Lung (tissue), 12 donors: Measurements from ENCODE around the gene RGPD8. TPM values are rescaled to one million over a fixed set of nuclear protein-coding genes. Genes with fewer than 3 reads are reported as not detected.

ENCODE experiments used
- ATAC-seq: fragments of 200-7000 bp; cut with Tn5 transposase; one replicate; pipeline ENCODE4 v1.9.1; 2020; ENCODE audit warnings: moderate number of reproducible peaks; ENCODE audit not compliant: insufficient read depth, low FRiP score
- DNase-seq, 3 donors: peaks; one replicate each; pipeline ENCODE4 v3.0.0-alpha.2; 2013 to 2017
- H3K27ac ChIP-seq, 2 donors: one replicate each; pipeline ENCODE4 v1.5.1; 2013; ENCODE audit warnings: mild to moderate bottlenecking in 2 of 2, moderate library complexity in 2 of 2, control low read depth in 1 of 2, inconsistent platforms in 1 of 2, low read depth in 1 of 2, low read length in 1 of 2
- H3K27me3 ChIP-seq, 3 donors: one replicate each; pipeline ENCODE4 v1.5.1; 2013; ENCODE audit warnings: low read length in 2 of 3; ENCODE audit not compliant: control insufficient read depth in 3 of 3, insufficient read depth in 3 of 3
- H3K36me3 ChIP-seq, 4 donors: one replicate each; pipeline ENCODE4 v1.5.1; 2013; ENCODE audit warnings: low read length in 4 of 4, mild to moderate bottlenecking in 1 of 4, moderate library complexity in 1 of 4; ENCODE audit not compliant: control insufficient read depth in 4 of 4, insufficient read depth in 4 of 4
- H3K4me1 ChIP-seq, 5 donors: one replicate each; pipeline ENCODE4 v1.5.1; 2013; ENCODE audit warnings: low read length in 5 of 5, mild to moderate bottlenecking in 2 of 5, moderate library complexity in 1 of 5; ENCODE audit not compliant: control insufficient read depth in 5 of 5, insufficient read depth in 5 of 5
- H3K4me3 ChIP-seq: one replicate; pipeline ENCODE4 v1.5.1; 2013; ENCODE audit warnings: mild to moderate bottlenecking, control low read depth, moderate library complexity
- H3K9ac ChIP-seq, 2 donors: one replicate each; pipeline ENCODE4 v1.5.1; 2013; ENCODE audit warnings: low read length in 2 of 2, control low read depth in 1 of 2; ENCODE audit not compliant: insufficient read depth in 1 of 2
- H3K9me3 ChIP-seq, 4 donors: one replicate each; pipeline ENCODE4 v1.5.1; 2013; ENCODE audit warnings: low read length in 3 of 4, mild to moderate bottlenecking in 1 of 4, moderate library complexity in 1 of 4; ENCODE audit not compliant: control insufficient read depth in 4 of 4, insufficient read depth in 3 of 4
- CTCF ChIP-seq: IDR thresholded peaks from 2 replicates; pipeline ENCODE4 v1.5.1; 2012; ENCODE audit warnings: mild to moderate bottlenecking; ENCODE audit errors: control extremely low read depth, extremely low read depth
- WGBS, 2 donors: extraction: QIAGEN DNeasy Blood & Tissue Kit; methylation state at CpG; one replicate each; pipeline ENCODE4 v1.1.7; 2013; 5-methylcytosine and 5-hydroxymethylcytosine counted together
- polyA plus RNA-seq, 2 donors: library from polyadenylated mRNA; stranded (reverse); fragments of 200-250 nt; gene quantifications; one replicate each; pipeline ENCODE4 v1.2.1, GENCODE V29; 2013
- total RNA-seq, 2 donors: library from RNA; depleted of rRNA in 1 of 2; stranded (reverse); fragments of >200 nt in 1 of 2; gene quantifications; one replicate each; pipeline ENCODE4 v1.2.1, GENCODE V29; 2014 to 2021
- donor health status: control.
- donor health status: control.
- donor health status: Bipolar disorder and iron deficiency.
- donor health status: healthy.
- donor health status: DM: yes; HTN: yes; CAD: no.

The RGPD8 gene
- total and polyA plus RNA-seq, 4 donors, result 0.81 to 51.1 (median 6.1) TPM

DNA sequence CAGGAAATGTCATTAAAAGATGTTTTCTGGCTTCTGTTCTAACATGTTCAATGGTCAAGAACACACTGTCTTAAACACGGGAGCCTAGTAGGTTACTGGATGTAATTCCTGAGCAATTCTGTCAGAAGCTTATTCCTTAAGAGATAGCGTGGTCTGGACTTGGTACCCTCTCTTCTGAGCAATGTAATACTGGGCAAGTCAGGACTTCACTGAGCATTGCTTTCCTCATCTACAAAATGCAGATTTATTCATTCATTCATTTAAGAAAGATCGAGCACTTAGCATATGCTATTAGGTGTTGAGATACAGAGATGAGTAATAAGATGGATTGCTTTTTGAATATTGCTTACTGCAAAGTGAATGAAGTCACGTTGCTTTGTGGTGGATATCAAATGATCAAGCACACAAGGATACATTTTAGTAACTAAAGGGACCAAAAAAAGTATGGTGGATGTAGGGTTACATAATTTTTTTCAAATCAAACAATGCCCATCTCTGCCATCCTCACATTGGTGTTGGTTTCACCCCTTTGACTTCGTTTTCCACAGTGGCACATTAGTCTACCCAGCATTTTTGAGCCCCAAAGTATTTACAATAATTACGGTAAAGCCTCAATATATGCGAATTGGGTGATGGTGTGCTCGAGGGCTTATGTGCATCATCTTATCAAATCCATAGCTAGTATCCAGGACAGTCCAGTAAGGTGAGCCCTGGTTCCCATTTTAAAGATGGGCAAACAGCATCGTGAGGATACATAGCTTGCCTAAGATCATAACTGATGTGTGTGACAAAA lies 92.8 kb downstream of the RGPD8 start:
- DNase-seq (no peak), ATAC-seq (no peak)
- Histone ChIP-seq H3K27ac (no peak overlapping the region), H3K9me3 (no peaks in the 10 kb centered on the region), H3K9ac (no peak overlapping the region), H3K27me3 (no peaks in the 10 kb centered on the region), H3K4me3 (no peak overlapping the region), H3K4me1 (no peaks in the 10 kb centered on the region), H3K36me3 (no peaks in the 10 kb centered on the region)
- WGBS, 2 donors, result 89% methylated on average over 9 of the region's 9 CpGs
- no peak for TF ChIP-seq CTCF

- H3K9me3 ChIP-seq, result no peaks in the 10 kb centered on the region
- H3K9ac ChIP-seq, result no peak overlapping the region
- TF ChIP-seq CTCF, result no peak
- WGBS, 2 donors, result 69 to 70% methylated on average over 2 of the region's 2 CpGs
- H3K27ac ChIP-seq, result no peak overlapping the region
- DNase-seq, result no peak
- peaks cover 0 to 2% (median under 1%) of the 10 kb centered on the region in 4 donors for H3K36me3 ChIP-seq
- H3K4me1 ChIP-seq, result no peaks in the 10 kb centered on the region
- H3K27me3 ChIP-seq, result no peaks in the 10 kb centered on the region
- no peak overlapping the region for H3K4me3 ChIP-seq
- ATAC-seq, result no peak
Measured at GRCh38 chr2:112339986-112340385, 93.5 kb downstream of the RGPD8 start.

DNA sequence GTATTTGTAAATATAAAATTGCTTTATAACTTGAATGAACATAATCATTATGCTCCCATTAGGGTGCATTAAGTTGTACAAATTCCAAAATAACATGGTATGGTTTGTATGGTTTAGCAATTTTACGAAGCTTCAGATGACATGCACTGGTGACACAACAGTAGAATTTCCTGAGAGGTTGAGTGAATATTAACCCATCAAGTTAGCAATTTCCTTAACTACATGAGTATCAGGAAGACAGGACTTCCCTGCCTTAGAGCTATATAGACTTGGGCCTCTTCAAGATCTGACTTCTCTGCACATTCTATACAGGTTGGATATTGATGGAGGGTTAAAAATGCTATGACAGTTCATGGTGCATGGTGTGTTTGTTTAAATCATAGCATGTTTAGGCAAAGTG lies 97.8 kb downstream of the RGPD8 start:
- WGBS, 2 donors, result 47 to 84% methylated on average over 1 of the region's 1 CpG
- Histone ChIP-seq H3K27ac (no peak overlapping the region), H3K27me3 (no peaks in the 10 kb centered on the region), H3K9me3 (no peaks in the 10 kb centered on the region), H3K4me3 (no peak overlapping the region), H3K9ac (no peak overlapping the region), H3K4me1 (no peaks in the 10 kb centered on the region), H3K36me3 (peaks cover 5 to 16% (median 10%) of the 10 kb centered on the region in 4 donors)
- TF ChIP-seq CTCF, result no peak
- DNase-seq (no peak), ATAC-seq (no peak)
